ENCODE data around the gene HTR6.

Gene HTR6

DNA sequence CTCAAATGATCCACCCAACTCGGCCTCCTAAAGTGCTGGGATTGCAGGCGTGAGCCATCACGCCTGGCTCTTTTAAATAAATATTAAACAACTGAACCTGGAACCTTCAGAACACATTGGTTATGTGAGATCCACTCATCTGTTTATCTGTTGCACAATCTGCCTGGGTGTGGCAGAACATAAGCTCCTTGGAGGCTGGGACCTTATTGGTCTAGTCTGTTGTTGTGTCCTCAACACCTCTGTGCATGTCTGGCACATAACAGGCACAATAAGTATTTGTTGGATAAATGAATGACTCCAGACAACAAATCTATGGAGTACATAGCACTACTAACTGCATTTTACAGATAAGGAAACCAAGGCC lies 24.7 kb upstream of the HTR6 start:
- no peak for DNase-seq

DNA sequence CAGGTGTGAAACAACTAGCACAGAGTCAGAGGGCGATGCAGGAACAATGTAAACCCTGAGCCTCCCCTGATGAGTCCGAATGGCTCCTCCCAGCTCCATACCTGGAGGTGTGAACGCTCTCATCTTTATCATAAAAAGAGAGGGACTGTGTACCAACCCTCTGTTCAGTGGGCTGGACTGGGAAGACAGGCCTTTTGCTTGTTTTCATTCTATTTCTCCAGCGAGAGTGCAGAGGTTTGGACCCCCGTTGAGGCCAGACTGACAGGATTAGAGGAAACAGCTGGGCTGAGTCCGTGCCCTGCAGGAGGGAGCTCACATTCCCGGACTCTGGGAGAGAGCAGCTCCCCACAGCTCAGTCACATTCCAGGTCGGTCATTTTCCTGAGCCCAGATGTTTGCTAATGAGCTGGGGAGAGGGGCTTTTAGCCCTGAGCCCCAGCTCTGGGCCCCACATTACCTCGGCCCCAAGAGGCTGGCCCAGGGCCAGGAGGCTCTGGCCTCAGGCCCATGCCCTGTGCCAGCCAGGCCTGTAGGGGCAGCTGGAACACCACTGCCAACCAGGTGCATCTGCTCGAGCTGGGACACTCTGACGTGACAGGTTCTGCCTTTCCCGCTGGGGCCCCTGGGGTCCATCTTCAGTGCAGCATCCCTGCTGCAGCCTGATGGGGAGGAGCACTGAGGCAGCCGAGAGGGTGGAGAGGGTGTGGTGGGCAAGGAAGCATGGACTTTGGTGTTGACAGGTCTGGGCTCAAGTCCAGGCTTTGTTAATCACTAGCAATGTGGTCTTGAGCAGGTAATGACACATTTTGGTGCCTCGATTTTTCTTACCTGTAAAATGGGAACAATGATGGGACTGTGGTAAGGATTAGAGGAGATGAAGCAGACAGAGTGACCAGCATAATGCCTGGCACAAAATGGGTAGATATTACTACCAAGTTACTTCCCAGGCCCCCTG lies 24.0 kb upstream of the HTR6 start:
- no peak for DNase-seq

GRCh38 chr1:19643121-19643520 lies 21.6 kb upstream of the HTR6 start:
- DNase-seq = no peak

GRCh38 chr1:19643602-19644394 lies 20.9 kb upstream of the HTR6 start, which contains the start of gene NBL1:
NBL1 (plus strand) TSS chr1:19644311; CDS start chr1:19655031, 10,720 bp downstream.
- DNase-seq = no peak

- DNase-seq = no peak
Measured at GRCh38 chr1:19644395-19644680, 20.3 kb upstream of the HTR6 start.

GRCh38 chr1:19644681-19645410 lies 19.8 kb upstream of the HTR6 start:
- no peak for DNase-seq

GRCh38 chr1:19645411-19646251 lies 19.0 kb upstream of the HTR6 start:
- no peak for DNase-seq

DNA sequence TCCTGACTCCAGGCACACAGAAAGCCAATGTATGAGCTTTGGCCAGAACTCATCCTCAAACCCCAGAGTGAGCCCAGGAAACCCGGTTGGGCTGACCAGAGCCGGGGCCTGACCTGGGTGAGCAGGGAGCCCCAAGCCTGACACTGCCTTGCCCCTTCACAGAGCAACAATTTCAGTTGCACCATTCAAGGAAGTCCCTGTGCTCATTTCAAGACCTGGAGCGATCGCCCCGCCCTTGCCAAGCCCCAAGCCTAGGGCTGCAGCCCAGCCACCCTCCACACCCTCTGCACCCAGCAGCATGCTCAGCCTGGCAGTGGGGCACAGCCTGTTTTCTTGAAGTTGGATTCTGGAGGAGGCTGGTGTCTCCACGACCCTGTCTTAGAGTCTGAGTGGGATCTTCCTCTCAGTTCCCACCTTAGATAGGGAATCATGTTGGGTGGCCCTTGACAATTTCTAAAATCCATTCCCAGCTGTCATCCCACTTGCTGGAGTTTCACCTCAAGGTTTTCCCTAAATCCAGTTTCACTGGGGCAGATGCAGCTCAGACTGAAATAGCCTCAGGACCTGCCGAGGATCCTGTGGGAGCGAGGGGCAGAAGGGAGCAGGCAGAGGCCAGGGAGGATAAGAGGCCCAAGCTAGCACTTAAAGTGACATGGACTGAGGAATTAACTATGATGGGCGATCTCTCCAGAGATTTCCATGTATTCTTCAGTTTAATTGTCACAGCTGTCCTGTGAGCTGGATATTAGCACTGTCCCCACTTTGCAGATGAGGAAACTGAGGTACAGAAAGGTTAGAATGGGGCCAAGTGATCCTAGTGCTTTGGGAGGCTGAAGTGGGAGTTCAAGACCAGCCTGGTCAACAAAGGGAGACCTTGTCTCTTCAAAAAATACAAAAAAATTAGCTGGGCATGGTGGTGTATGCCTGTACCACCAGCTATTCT lies 18.0 kb upstream of the HTR6 start:
- no peak for DNase-seq

DNA sequence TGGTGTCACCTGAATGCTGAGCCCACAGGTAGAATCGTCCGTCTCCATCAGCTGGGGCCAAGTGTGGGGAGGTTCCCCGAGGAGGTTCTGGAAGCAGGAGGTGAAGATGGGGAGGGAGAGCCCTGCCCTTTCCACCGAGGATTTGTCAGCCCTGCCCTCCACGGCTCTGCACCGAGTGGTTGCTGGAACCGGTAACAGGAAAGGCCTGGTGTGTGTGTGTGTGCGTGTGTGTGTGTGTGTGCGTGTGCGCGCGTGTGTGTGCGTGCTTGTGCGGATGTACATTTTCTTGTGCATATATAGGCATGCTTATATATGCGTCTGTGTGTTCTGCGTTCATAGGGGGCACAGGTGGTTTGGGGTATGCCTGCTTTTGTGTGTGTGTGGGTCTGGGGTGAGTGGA lies 17.0 kb upstream of the HTR6 start:
- DNase-seq = no peak

- no peak for DNase-seq
Measured at GRCh38 chr1:19648239-19648638, 16.4 kb upstream of the HTR6 start.

DNA sequence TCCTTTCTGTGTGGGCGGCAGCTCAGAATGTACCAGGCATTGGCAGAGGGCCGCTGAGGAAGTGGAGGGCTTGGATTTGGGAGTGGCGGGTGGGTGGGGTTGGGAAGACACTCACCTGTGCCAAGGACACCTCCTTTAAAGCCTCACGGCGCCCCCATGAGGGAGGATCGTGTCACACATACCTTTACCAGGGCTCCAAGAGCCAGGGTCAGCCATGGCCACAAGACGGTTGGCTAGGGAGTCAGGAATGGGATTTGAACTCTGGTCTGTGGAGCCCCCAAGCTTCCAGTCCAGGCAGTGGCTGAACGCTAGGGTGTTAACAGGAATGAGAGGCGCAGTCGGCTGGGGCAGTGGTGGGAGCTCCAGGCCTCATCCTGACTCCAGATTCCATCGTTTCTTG lies 16.0 kb upstream of the HTR6 start:
- no peak for DNase-seq

DNA sequence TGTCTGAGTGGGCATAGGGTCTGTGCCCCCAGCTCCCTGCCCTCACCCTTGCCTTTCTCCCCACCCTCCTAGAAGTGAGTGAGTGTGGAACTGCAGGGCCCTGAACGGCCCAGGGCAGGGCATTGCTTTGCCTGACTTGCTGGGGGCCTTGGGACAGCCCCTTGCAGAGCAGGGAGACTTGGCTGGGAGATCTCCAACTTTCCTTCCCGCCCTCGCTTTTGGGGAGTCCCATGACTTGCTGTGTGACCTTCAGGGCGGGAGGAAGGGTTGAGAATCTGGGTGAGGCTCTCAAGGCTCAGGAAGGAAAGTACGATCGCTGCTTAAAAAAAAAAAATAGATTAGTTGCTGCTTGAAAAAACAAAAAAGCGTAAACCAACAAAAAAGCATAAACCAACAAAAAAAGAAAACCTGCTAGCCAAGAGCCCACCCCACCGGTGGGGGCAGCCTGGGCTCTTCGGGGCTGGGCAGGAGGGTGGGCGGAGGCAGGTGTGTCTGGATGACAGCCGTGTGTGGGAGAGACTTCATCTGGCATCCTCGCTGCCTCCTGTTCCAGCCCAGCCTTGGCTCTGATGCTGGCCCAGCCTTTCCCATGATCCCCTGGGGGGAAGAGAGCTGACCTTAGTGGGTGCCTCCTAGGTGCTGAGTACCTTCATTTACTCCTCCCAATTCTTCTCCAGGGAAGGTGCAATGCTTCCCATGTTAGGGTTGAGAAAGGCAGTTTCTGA lies 14.1 kb upstream of the HTR6 start:
- DNase-seq = no peak

DNA sequence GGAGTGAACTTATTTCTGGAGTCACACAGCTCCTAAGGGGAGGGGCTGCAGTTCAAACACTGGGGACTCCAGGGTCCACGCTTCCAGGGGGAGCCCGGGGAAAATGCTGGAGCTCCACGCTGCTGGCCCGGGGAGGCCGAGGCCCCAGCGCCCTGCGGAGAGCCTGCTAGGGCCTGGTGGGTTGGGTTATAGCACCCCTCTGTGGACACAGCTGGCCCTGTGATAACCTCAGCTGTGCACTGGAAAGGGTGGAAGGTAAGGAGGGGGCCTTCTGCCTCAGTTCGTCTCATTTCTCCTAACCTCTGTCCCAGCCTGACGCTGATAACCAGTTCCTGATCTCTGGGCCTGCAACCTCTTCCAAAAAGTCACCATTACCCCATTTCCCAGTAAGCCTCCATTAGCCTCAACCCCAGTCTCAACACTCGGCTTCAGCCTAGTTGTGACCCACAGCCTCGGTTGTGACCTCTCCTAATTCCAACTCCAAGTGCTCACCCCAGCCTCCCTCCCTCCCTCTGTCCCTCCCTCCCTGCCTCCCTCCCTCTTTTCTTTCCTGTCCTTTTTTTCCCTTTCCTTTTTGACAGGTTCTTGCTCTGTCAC lies 13.4 kb upstream of the HTR6 start:
- DNase-seq = no peak

DNA sequence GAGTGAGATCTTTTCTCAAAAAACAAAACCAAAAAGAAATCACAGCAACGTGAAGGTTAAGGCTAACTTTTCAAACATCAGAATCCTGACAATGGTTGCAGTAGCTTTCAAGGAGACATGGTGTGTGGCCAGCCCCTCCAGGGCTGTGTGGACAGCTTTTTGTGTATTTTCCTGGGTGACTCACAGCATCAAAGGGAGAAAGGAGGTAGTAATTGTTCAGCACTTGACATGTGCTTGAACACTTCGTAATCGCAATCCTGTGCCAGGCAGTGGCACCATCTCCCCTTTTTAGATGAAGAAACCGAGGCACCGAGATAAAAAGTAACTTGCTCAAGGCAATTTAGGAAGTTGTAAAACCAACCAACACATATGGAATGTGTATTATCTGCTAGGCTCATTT lies 10.3 kb upstream of the HTR6 start:
- DNase-seq = no peak

DNA sequence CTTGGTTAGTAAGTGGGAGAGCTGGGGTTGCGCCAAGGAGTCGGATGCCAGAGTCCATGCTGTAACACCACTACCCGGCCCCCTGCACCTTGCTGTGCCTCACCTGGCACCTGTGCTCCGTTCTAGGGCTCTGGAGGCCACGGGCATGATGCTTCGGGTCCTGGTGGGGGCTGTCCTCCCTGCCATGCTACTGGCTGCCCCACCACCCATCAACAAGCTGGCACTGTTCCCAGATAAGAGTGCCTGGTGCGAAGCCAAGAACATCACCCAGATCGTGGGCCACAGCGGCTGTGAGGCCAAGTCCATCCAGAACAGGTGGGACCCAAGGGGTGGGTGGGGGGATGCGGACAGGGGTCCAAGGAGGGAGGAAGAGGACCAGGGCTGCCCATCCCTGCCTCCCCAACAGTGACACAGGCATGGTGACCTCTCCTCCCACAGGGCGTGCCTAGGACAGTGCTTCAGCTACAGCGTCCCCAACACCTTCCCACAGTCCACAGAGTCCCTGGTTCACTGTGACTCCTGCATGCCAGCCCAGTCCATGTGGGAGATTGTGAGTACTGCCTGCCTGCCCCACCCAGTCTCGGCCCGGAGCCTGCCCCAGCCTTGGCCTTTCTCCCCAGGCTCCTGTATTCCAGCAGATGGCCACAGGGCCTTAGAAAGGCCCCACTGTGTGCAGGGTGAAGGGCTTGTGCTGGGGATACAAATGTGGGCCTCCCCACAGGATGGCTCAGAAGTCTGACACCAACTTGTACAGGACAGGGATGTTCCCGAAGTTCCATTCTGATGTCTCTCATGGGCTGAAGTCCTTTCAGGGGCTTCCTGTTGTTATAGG lies 9.6 kb upstream of the HTR6 start:
- DNase-seq = no peak

GRCh38 chr1:19655718-19656080 lies 9.0 kb upstream of the HTR6 start:
- DNase-seq = no peak

- no peak for DNase-seq
Measured at GRCh38 chr1:19656134-19656779, 8.4 kb upstream of the HTR6 start.

DNA sequence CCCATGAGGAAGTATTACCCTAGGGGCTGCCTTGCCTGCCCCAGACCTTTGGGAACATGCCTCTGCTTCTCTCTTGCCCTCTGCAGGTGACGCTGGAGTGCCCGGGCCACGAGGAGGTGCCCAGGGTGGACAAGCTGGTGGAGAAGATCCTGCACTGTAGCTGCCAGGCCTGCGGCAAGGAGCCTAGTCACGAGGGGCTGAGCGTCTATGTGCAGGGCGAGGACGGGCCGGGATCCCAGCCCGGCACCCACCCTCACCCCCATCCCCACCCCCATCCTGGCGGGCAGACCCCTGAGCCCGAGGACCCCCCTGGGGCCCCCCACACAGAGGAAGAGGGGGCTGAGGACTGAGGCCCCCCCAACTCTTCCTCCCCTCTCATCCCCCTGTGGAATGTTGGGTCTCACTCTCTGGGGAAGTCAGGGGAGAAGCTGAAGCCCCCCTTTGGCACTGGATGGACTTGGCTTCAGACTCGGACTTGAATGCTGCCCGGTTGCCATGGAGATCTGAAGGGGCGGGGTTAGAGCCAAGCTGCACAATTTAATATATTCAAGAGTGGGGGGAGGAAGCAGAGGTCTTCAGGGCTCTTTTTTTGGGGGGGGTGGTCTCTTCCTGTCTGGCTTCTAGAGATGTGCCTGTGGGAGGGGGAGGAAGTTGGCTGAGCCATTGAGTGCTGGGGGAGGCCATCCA lies 7.8 kb upstream of the HTR6 start:
- DNase-seq = no peak

Data from GF-D8 (cell line).